GM18520 (cell line): ENCODE measurements around the gene FGF22.
"Not testable (repeated sequence)": the region's sequence is repeated elsewhere in the genome, so short reads cannot be mapped to it uniquely, and the experiment has no call there.

ENCODE experiments used
- ATAC-seq: cut with Tn5 transposase; IDR thresholded peaks from one replicate; pipeline ENCODE4 v1.9.1; 2021; ENCODE audit not compliant: unreplicated experiment

FGF22 gene

DNA sequence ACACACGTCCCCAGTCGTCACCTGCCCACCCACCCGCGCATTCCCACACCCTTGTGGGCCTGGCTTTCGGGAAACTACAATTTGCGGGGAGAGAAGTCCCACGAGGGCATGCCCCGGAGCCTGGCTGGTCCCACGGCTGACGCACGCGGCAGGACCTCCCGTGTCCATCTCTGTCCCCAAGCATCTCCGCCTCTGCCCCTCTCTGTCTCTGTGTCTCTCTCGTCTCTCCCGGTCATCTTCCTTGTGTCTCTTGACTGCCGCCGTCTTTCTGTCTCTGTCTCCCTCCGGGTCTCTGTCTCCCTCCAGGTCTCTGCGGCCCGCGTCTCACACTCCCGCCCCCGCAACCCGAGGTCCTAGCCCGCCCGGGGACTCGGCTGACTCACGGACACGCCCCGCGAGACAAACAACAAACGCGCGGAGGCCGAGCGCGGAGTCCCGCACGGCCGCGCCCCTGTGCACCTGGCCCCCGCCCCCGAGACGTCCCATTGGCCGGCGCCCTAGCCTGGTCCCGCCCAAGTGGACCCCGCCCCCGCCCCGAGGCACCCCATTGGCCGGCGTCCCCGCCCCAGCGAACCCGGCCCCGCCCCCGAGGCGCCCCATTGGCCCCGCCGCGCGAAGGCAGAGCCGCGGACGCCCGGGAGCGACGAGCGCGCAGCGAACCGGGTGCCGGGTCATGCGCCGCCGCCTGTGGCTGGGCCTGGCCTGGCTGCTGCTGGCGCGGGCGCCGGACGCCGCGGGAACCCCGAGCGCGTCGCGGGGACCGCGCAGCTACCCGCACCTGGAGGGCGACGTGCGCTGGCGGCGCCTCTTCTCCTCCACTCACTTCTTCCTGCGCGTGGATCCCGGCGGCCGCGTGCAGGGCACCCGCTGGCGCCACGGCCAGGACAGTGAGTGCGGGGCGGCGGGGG is at the start of gene FGF22:
TSS of gene FGF22 (plus strand) at position 627 of the 908 bp plus-strand sequence. CDS start at position 674, 47 bp downstream.
- ATAC-seq, result no peak

DNA sequence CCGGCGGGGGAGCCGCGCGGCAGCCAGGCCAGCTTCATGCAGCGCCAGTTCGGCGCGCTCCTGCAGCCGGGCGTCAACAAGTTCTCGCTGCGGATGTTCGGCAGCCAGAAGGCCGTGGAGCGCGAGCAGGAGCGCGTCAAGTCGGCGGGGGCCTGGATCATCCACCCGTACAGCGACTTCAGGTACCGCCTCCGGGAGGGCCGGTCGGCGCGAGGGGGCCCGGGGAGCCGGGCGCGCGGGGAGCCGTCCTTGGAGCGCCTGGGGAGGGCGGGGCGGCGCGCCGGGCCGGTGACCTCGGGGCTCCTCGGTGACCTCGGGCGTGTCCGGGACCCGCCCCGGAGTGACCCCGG is 49.3 kb upstream of the FGF22 start:
- no peak for ATAC-seq

DNA sequence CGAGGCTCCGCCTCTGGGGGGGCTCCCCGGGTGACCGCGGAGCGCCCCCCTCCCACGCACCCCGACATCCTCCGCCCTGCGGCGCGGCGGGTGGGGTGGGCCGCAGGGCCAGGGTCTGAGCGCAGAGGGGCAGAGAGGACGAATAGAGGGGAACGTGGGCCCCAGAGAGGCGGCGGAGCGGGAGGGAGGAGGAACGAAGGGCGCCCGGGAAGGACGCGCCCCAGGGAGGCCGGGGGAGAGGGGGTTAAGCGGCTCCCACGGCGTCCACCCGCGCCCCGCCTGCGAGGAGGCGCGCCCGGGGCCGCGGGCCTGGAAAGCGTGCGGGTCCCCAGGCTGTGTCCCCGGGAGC is 49.0 kb upstream of the FGF22 start:
- no peak for ATAC-seq

DNA sequence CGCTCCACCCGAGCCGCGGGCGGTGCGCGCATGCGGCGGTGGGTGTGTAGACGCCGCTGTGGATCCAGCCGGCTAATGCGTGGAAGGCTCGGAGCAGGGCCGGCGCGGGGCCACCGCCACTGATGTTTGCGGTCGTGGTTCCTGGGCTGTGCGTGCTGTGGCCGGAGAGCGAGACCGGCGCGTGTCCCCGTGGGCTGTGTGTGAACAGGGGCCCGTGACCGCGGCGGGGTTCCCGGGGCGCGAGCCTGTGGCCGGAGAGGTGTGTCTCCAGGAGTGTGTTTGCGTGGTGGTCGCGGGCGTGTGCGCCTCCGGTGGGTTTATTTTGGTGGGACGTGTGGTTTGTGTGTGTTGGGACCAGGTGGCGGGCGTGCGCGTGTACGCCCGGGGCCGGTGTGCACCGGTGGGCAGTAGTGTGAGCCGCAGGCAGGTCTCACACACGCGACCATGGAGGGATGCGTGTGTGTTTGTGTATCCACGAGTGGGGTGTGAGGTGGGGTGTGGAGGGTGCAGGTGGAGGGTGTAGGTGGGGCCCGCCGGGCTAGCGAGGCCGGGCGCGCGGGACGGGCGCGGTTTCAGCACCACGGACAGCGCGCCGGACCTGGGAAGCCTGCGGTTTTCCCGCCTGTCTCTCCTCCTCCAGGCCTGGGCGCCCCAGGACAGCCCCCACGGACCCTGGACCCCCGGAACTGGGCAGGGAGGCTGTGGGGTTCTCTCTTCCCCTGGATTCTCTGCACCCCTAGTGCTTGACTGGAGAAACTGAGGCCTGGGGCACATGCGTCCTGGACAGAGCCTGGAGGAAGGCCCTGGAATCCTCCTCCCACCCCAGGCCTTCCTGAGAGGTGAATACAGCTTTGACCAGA is 48.4 kb upstream of the FGF22 start:
- ATAC-seq, result no peak

- ATAC-seq, result no peak
Observed at GRCh38 chr19:592101-592500, 47.6 kb upstream of the FGF22 start.

GRCh38 chr19:593055-593454 is 46.6 kb upstream of the FGF22 start:
- no peak for ATAC-seq

- no peak for ATAC-seq
Observed at GRCh38 chr19:593505-593904, 46.2 kb upstream of the FGF22 start.

DNA sequence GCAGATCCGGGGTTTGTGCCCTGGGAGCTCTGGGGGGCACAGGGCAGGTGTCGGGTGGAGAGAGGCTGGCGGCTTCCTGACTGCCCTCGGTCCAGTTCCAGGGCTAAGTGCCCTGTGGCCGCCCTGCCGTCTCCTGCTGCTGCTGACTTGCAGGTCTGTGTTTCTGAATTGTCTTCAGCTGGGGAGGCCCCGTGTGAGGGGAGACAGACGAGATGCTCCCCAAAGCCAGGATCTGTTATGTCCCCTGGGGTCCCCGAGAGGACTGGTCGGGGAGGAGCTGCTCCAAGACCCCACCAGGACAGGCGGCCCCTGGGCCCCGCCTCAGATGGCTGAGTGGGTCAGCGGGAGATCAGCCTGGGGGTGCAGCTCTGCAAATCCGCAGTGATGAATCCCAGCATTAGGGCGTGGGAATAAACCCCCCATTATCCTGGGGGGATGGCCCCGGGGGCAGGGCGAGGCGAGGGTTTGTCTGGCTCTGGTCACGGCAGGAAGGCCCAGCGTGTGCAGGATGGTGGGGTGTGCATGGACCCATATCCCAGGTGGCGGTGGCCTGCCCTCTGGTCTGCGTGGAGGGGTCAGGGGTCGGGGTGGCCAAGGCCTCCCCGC is 45.3 kb upstream of the FGF22 start:
- no peak for ATAC-seq

GRCh38 chr19:595326-596262 is 44.1 kb upstream of the FGF22 start:
- no peak for ATAC-seq

DNA sequence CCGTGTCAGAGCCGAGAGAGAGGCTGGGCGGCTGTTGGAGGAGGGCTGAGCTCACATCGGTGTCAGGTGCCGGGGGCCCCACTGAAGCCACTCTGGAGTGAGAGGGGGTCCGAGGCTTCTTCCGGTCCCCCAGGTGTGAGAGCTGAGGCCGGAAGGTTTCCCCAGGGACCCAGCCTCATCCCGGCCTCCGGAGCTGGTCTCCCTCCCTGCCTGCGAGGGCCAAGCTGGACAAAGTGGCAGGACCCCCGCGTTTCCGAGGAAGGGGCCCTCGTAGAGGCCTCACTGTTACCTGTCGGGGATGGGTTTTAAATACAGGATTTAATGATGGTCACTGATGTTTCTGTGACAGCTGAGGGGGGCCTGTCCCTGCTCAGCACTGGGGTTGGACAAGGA is 43.4 kb upstream of the FGF22 start:
- no peak for ATAC-seq

DNA sequence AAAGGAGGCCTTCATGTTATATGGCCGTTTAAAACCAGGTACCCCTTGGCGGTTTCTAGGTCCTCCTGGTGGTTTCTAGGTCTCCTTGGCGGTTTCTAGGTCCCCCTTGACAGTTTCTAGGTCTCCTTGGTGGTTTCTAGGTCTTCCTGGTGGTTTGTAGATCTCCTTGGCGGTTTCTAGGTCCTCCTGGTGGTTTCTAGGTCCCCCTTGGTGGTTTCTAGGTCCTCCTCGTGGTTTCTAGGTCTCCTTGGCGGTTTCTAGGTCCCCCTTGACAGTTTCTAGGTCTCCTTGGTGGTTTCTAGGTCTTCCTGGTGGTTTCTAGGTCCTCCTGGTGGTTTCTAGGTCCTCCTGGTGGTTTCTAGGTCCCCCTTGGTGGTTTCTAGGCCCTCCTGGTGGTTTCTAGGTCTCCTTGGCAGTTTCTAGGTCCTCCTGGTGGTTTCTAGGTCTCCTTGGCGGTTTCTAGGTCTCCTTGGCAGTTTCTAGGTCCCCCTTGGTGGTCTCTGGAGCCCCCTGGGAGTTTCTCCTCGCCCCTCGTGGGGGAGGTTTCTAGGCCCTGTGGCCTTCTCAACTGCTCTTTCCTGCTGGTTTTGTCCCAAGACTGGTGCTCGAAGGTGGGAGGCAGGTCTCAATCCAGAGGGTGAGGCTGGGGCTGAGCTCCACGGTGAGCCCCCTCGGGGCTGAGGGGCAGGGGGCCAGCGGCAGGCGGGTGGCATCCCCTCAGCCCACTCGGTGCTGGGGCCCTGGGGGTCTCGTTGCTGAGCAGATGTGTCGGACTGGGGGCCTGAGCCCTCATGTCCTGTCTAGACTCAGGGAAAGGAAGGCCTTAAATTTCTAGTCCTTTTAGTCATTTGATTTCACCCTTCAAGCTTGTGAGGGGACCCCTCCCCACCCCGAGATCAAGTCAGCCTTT is 42.0 kb upstream of the FGF22 start:
- ATAC-seq, result no peak

DNA sequence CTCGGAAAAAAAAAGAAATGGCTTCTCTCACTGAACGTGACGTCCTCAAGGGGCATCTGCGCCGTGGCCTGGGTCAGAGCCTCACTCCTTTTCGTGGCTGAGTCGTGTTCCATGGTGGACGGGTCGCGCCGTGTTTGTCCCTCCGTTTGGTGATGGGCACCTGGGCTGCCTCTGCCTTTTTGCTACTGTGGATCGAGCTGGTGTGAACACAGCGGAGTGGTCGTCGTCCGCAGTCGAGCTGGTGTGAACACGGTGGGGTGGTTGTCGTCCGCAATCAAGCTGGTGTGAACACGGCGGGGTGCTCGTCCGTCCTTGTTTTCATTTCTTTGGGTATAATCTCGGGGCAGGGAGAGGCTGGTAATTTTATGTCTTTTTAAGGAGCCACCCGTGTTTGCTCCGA is 38.4 kb upstream of the FGF22 start:
- ATAC-seq, result no peak

- no peak for ATAC-seq
Observed at GRCh38 chr19:601790-602189, 37.9 kb upstream of the FGF22 start.

GRCh38 chr19:602391-603301 is 37.0 kb upstream of the FGF22 start:
- ATAC-seq, result no peak

DNA sequence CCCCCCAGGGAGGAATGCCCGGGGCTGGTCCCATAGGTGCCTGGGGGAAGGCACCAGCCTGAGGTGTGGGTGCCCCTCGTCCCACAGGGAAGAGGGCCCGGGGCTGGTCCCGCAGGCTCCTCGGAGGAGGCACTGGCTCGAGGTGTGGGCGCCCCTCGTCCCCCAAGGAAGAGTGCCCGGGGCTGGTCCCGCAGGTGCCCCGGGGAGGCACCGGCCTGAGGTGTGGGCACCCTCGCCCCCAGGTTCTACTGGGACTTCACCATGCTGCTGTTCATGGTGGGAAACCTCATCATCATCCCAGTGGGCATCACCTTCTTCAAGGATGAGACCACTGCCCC is 36.4 kb upstream of the FGF22 start:
- ATAC-seq, result not testable (repeated sequence)

DNA sequence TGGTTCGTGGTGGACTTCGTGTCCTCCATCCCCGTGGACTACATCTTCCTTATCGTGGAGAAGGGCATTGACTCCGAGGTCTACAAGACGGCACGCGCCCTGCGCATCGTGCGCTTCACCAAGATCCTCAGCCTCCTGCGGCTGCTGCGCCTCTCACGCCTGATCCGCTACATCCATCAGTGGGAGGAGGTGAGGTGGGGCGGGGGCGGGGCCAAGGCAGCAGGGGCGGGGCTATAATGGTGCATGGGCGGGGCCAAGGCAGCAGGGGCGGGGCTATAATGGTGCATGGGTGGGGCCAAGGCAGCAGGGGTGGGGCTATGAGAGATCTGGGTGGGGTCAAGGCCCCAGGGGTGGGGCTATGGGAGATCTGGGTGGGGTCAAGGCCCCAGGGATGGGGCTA is 35.9 kb upstream of the FGF22 start:
- not testable (repeated sequence) for ATAC-seq

GRCh38 chr19:604355-604754 is 35.3 kb upstream of the FGF22 start:
- no peak for ATAC-seq

DNA sequence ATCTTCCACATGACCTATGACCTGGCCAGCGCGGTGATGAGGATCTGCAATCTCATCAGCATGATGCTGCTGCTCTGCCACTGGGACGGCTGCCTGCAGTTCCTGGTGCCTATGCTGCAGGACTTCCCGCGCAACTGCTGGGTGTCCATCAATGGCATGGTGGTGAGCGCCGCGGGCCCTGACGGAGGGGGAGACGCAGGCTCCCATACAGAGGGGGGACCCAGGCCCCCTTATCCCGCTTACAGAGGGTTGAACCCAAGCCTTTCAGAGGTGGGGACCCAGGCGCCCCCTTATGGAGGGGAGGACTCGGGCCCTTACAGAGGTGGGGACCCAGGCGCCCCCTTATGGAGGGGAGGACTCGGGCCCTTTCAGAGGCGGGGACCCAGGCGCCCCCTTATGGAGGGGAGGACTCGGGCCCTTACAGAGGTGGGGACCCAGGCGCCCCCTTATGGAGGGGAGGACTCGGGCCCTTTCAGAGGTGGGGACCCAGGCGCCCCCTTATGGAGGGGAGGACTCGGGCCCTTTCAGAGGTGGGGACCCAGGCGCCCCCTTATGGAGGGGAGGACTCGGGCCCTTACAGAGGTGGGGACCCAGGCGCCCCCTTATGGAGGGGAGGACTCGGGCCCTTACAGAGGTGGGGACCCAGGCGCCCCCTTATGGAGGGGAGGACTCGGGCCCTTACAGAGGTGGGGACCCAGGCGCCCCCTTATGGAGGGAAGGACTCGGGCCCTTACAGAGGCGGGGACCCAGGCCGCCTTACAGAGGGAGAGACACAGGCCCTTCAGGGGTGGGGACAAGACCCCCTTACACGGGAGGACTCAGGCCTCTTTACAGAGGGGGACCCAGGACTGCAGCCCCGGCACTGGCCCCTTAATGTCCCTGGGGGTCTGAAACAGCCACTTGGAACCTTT is 34.4 kb upstream of the FGF22 start:
- ATAC-seq, result not testable (repeated sequence)
